ENCODE results near the gene DMBT1. TPM values are rescaled to one million over a fixed set of nuclear protein-coding genes. Genes with fewer than 3 reads are reported as not detected.

Gene DMBT1
- total RNA-seq, 1 donor from 2014 or later, result 78.6 TPM

DNA sequence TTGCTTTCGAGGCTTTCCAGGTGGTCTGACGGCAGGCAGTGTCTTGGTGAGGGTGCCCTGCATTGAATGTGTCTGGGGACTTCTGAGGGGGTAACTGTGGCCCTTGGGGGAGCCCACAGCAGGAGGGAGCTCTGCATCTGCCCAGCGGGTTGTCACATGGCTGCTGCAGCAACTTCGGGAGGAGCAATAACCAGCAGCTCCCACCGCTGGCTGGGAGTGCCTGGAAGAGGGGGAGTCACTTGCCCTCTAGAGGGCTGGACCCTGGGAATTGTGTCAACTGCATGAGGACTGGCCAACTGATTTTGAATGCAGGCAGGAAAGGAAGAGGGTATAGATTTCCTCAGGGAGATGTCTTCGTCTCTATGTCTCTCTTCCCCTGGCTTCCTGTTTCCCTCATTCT, 112.7 kb downstream of the DMBT1 start:
- Histone ChIP-seq H3K4me1 (no peaks in the 10 kb centered on the region), H3K27me3 (no peaks in the 10 kb centered on the region), H3K36me3 (no peaks in the 10 kb centered on the region), H3K4me3 (no peak overlapping the region), H3K27ac (no peak overlapping the region), H3K9me3 (no peaks in the 10 kb centered on the region)
- ATAC-seq (no peak), DNase-seq (no peak)
- TF ChIP-seq, protein P1, sequence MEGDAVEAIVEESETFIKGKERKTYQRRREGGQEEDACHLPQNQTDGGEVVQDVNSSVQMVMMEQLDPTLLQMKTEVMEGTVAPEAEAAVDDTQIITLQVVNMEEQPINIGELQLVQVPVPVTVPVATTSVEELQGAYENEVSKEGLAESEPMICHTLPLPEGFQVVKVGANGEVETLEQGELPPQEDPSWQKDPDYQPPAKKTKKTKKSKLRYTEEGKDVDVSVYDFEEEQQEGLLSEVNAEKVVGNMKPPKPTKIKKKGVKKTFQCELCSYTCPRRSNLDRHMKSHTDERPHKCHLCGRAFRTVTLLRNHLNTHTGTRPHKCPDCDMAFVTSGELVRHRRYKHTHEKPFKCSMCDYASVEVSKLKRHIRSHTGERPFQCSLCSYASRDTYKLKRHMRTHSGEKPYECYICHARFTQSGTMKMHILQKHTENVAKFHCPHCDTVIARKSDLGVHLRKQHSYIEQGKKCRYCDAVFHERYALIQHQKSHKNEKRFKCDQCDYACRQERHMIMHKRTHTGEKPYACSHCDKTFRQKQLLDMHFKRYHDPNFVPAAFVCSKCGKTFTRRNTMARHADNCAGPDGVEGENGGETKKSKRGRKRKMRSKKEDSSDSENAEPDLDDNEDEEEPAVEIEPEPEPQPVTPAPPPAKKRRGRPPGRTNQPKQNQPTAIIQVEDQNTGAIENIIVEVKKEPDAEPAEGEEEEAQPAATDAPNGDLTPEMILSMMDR (IDR thresholded peaks at IDR 0.05), result no peak
- intact Hi-C loops (cut with DNase I), result no loop called here

DNA sequence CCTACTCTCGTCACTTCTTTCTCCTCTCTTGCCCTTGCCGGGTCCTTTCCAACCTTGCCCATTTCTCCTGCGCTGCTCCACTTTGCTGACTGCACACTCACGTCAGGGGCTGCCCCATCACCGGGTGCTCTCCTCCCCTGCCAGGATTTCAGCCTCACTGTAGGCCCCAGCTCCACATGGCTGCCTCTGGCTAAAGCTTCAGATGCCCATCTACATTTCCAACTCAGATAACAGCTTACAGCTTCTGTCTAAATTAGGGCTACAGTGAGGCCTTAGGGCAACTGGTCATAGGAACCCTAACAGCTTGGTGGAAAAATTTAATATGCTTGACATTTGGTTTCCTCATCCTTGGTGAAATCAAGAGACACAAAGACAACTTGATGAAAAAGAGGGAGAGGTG, 113.2 kb downstream of the DMBT1 start:
- no peaks in the 10 kb centered on the region for H3K9me3 ChIP-seq
- intact Hi-C loops (cut with DNase I), result no loop called here
- H3K4me3 ChIP-seq, result no peak overlapping the region
- no peak for ATAC-seq
- no peaks in the 10 kb centered on the region for H3K27me3 ChIP-seq
- TF ChIP-seq, protein P1 (IDR thresholded peaks at IDR 0.05), result no peak
- DNase-seq, result no peak
- H3K4me1 ChIP-seq, result no peaks in the 10 kb centered on the region
- no peaks in the 10 kb centered on the region for H3K36me3 ChIP-seq
- no peak overlapping the region for H3K27ac ChIP-seq

DNA sequence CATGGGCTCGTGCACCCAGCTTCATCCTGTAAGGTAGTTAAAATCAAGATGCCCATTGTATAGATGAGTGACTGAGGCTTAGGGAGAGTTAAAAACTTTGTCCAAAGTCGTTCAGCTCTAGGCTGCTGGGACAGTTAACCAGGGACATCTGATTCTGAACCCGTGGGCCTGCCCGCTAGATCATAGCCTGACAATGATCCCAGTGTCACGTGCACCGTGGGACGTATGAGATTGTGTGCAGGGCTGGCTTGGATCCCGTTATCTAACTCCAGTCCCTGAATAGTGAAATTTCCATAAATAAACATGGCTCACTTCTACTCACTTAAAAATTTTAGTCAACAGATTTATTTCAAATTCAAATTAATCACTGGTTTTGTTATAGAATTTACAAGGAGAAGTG, 114.2 kb downstream of the DMBT1 start:
- H3K4me3 ChIP-seq, result no peak overlapping the region
- ATAC-seq, result no peak

DNA sequence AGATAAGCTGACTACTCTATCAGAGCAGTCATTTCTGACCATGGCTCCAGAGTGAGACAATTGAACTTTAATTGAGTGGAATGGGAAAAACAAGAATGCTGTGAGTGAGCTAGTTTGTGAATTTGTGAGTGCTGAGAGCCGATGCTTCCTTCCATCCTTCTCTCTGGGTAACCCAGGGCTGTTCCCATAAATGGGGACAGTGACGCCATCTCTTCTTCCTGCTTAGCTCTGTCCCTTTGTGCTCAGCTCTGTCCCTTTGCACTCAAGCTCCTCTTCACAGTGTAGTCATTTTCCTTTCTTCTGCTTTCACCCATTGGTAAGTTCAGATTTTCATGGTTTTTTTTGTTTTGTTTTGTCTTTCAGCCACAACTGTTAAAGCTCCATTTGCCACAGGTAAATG, 114.7 kb downstream of the DMBT1 start:
- TF ChIP-seq, protein P1 (IDR thresholded peaks at IDR 0.05), result no peak
- Histone ChIP-seq H3K27ac (no peak overlapping the region), H3K36me3 (no peaks in the 10 kb centered on the region), H3K9me3 (no peaks in the 10 kb centered on the region), H3K4me1 (no peaks in the 10 kb centered on the region), H3K4me3 (no peak overlapping the region), H3K27me3 (no peaks in the 10 kb centered on the region)
- DNase-seq (no peak), ATAC-seq (no peak)
- intact Hi-C loops (cut with DNase I), result no loop called here

More for the DNA sequence above, 114.2 kb downstream of the DMBT1 start:
- no peak for DNase-seq
- Histone ChIP-seq H3K27ac (no peak overlapping the region), H3K4me1 (no peaks in the 10 kb centered on the region), H3K36me3 (no peaks in the 10 kb centered on the region), H3K9me3 (no peaks in the 10 kb centered on the region), H3K27me3 (no peaks in the 10 kb centered on the region)
- intact Hi-C loops (cut with DNase I), result no loop called here
- TF ChIP-seq, protein P1 (IDR thresholded peaks at IDR 0.05), result no peak

DNA sequence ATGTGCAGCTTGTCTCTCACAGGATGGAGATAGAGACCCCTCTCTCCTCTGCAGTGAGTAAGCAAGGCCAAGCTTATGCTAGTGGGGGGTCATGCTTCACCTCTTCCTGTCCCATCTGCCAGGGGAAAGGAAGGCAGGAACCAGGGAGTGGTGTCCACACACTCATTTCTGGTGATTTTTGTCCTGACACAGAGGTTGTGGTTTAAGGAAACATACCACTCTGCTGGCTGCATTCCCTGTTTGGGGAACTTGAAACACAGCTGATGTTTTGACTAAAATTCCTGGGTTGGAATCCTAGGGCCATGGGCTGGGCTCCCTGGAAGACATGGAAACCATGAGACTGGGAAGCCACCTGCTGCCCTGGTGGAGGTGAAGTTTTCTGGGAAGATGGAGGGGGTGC, 117.7 kb downstream of the DMBT1 start:
- intact Hi-C loops (cut with DNase I), result no loop called here
- H3K9me3 ChIP-seq, result no peaks in the 10 kb centered on the region
- ATAC-seq (no peak), DNase-seq (no peak)
- no peaks in the 10 kb centered on the region for H3K36me3 ChIP-seq
- H3K4me1 ChIP-seq, result no peaks in the 10 kb centered on the region
- H3K27me3 ChIP-seq, result no peaks in the 10 kb centered on the region
- H3K4me3 ChIP-seq, result no peak overlapping the region
- TF ChIP-seq, protein P1 (IDR thresholded peaks at IDR 0.05), result no peak
- no peak overlapping the region for H3K27ac ChIP-seq

DNA sequence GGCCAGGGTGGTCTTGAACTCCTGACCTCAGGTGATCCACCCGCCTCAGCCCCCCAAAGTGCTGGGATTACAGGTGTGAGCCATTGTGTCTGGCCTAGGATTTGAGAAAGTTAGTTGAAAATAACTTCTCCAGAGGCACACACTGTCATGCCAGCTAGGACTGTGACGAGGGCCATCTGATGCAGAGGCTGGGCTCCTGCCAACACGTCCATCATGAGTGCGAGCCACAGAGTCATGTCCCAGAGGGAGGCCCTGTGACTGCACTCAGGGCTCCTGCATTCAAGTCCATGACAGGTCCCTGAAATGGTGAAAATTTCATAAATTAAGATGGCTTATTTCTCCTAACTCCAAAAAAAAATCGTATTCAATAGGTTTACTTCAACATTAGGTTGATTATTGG, 122.0 kb downstream of the DMBT1 start:
- intact Hi-C loops (cut with DNase I), result no loop called here
- no peaks in the 10 kb centered on the region for H3K27me3 ChIP-seq
- DNase-seq, result no peak
- H3K4me1 ChIP-seq, result no peaks in the 10 kb centered on the region
- H3K36me3 ChIP-seq, result no peaks in the 10 kb centered on the region
- TF ChIP-seq, protein P1 (IDR thresholded peaks at IDR 0.05), result no peak
- H3K27ac ChIP-seq, result no peak overlapping the region
- no peak overlapping the region for H3K4me3 ChIP-seq
- no peaks in the 10 kb centered on the region for H3K9me3 ChIP-seq
- no peak for ATAC-seq

Measured in upper lobe of right lung (tissue), 1 donor.